H1 (cell line): Measurements from ENCODE around the gene SCN3B. TPM values are rescaled to one million over a fixed set of nuclear protein-coding genes. Genes with fewer than 3 reads are reported as not detected.

ENCODE experiments used
- CTCF ChIA-PET: fragments of 300-600 bp; sonication (Branson Sonifier 250); formaldehyde crosslinking; loops from one replicate; lab custom pipeline; 2021; ENCODE audit not compliant: partially characterized antibody; lab: Charles Lee
- POLR2A ChIA-PET: fragments of 300-600 bp; sonication (Branson Sonifier 250); formaldehyde crosslinking; loops from one replicate; lab custom pipeline; 2021; ENCODE audit warnings: inconsistent platforms; ENCODE audit not compliant: partially characterized antibody; lab: Charles Lee
- DNase-seq, 2 experiments: peaks; one replicate each; pipeline versions ENCODE4 v3.0.0 to v3.0.0-alpha.2; 2010 to 2022; ENCODE audit warnings: low spot score in 2 of 2, low read depth in 1 of 2, mixed read lengths in 1 of 2
- FAIRE-seq: peaks from 2 replicates; lab custom pipeline; 2011; peaks lifted over from hg19 to GRCh38; lab: Jason Lieb, UNC
- H2AFZ ChIP-seq: 2 replicates; pipeline ENCODE4 v1.8.1; 2012; ENCODE audit warnings: low read length, inconsistent platforms
- H2AK5ac ChIP-seq: 2 replicates; pipeline ENCODE4 v1.6.1; 2013; ENCODE audit warnings: low read depth, low read length
- H2BK120ac ChIP-seq: replicated peaks from 2 replicates; pipeline ENCODE3; 2013; ENCODE audit warnings: low read depth, low read length, inconsistent platforms
- H2BK12ac ChIP-seq: 2 replicates; pipeline ENCODE4 v1.6.1; 2013; ENCODE audit warnings: low read depth, low read length
- H2BK15ac ChIP-seq: 2 replicates; pipeline ENCODE4 v1.6.1; 2013; ENCODE audit warnings: low read length
- H2BK20ac ChIP-seq: 2 replicates; pipeline ENCODE4 v1.6.1; 2013; ENCODE audit warnings: low read length
- H2BK5ac ChIP-seq: 2 replicates; pipeline ENCODE4 v1.6.1; 2013; ENCODE audit warnings: low read depth, low read length
- H3K14ac ChIP-seq: 2 replicates; pipeline ENCODE4 v1.6.1; 2013; ENCODE audit warnings: inconsistent platforms; ENCODE audit not compliant: insufficient read length
- H3K18ac ChIP-seq: 2 replicates; pipeline ENCODE4 v1.6.1; 2013; ENCODE audit warnings: low read length; ENCODE audit errors: extremely low read depth
- H3K23ac ChIP-seq: 2 replicates; pipeline ENCODE4 v1.6.1; 2013; ENCODE audit warnings: inconsistent platforms; ENCODE audit not compliant: insufficient read length
- H3K23me2 ChIP-seq: 2 replicates; pipeline ENCODE4 v1.6.1; 2013; ENCODE audit warnings: low read depth, low read length
- H3K27ac ChIP-seq: 2 replicates; pipeline ENCODE4 v1.6.1; 2011; ENCODE audit warnings: low read depth, low read length, inconsistent platforms
- H3K27me3 ChIP-seq, 4 experiments: replicated peaks in 1 of 4; 1 replicate in 1 of 4; 2 replicates in 3 of 4; pipeline versions ENCODE4 v1.6.1 to v1.8.1; 2011 to 2013; ENCODE audit warnings: low read length in 3 of 4, mild to moderate bottlenecking in 3 of 4, inconsistent platforms in 2 of 4, mixed read lengths in 2 of 4, moderate library complexity in 1 of 4; ENCODE audit not compliant: control insufficient read depth in 3 of 4, insufficient read depth in 3 of 4; ENCODE audit errors: extremely low read depth in 1 of 4
- H3K36me3 ChIP-seq, 4 experiments: 2 replicates each; pipeline versions ENCODE4 v1.6.1 to v1.8.1; 2011 to 2013; ENCODE audit warnings: mild to moderate bottlenecking in 4 of 4, low read length in 3 of 4, moderate library complexity in 2 of 4, control low read depth in 1 of 4, inconsistent platforms in 1 of 4; ENCODE audit not compliant: insufficient read depth in 4 of 4, control insufficient read depth in 2 of 4
- H3K4ac ChIP-seq: replicated peaks from 2 replicates; pipeline ENCODE3; 2013; ENCODE audit warnings: low read length, low read depth, mixed read lengths, inconsistent platforms; ENCODE audit not compliant: insufficient read length
- H3K4me1 ChIP-seq, 4 experiments: replicated peaks in 1 of 4; 1 replicate in 1 of 4; 2 replicates in 3 of 4; pipeline versions ENCODE4 v1.6.1 to v1.8.1; 2011 to 2013; ENCODE audit warnings: low read length in 3 of 4, inconsistent platforms in 2 of 4, mixed read lengths in 1 of 4; ENCODE audit not compliant: insufficient read depth in 4 of 4, control insufficient read depth in 3 of 4
- H3K4me2 ChIP-seq, 2 experiments: 2 replicates each; pipeline versions ENCODE4 v1.6.1 to v1.8.1; 2011 to 2013; ENCODE audit warnings: low read depth in 2 of 2, low read length in 2 of 2, control low read depth in 1 of 2, inconsistent platforms in 1 of 2, mild to moderate bottlenecking in 1 of 2; ENCODE audit not compliant: insufficient read depth in 1 of 2
- H3K4me3 ChIP-seq, 4 experiments: fragments of 200-600, 300-600 bp in 1 of 4; sonication (generic), shearing (Covaris generic), sonication (Bioruptor Twin) in 1 of 4; 2 replicates each; pipeline versions ENCODE4 v1.5.1 to v1.8.1; 2011 to 2016; ENCODE audit warnings: low read length in 4 of 4, low read depth in 3 of 4, control low read depth in 2 of 4, inconsistent platforms in 2 of 4, mild to moderate bottlenecking in 2 of 4, mixed read lengths in 1 of 4, moderate library complexity in 1 of 4; ENCODE audit not compliant: insufficient read depth in 2 of 4; ENCODE audit errors: extremely low read depth in 1 of 4
- H3K56ac ChIP-seq: replicated peaks from 2 replicates; pipeline ENCODE3; 2013; ENCODE audit warnings: low read depth, mild to moderate bottlenecking, mixed read lengths, low read length, inconsistent platforms; ENCODE audit not compliant: insufficient read length
- H3K79me1 ChIP-seq: 2 replicates; pipeline ENCODE4 v1.6.1; 2013; ENCODE audit warnings: low read depth, low read length, control low read depth
- H3K79me2 ChIP-seq, 2 experiments: 2 replicates each; pipeline versions ENCODE4 v1.6.1 to v1.8.1; 2012 to 2013; ENCODE audit warnings: low read length in 2 of 2, mild to moderate bottlenecking in 2 of 2, inconsistent platforms in 1 of 2; ENCODE audit not compliant: insufficient read depth in 2 of 2, control insufficient read depth in 1 of 2
- H3K9ac ChIP-seq, 4 experiments: replicated peaks in 1 of 4; 1 replicate in 1 of 4; 2 replicates in 3 of 4; pipeline versions ENCODE4 v1.6.1 to v1.8.1; 2011 to 2013; ENCODE audit warnings: low read depth in 3 of 4, low read length in 3 of 4, control low read depth in 2 of 4, mild to moderate bottlenecking in 2 of 4, moderate library complexity in 2 of 4, inconsistent platforms in 1 of 4; ENCODE audit errors: extremely low read depth in 1 of 4
- H3K9me3 ChIP-seq, 2 experiments: 2 replicates each; pipeline versions ENCODE4 v1.6.1 to v1.8.1; 2012 to 2013; ENCODE audit warnings: mild to moderate bottlenecking in 2 of 2, moderate library complexity in 2 of 2, control low read depth in 1 of 2, inconsistent platforms in 1 of 2, low read depth in 1 of 2, low read length in 1 of 2, mixed read lengths in 1 of 2; ENCODE audit not compliant: insufficient read depth in 2 of 2
- H4K20me1 ChIP-seq, 2 experiments: replicated peaks in 1 of 2; 2 replicates each; pipeline versions ENCODE3 to v1.8.1; 2011 to 2013; ENCODE audit warnings: inconsistent platforms in 2 of 2, low read length in 2 of 2, mild to moderate bottlenecking in 1 of 2; ENCODE audit not compliant: insufficient read depth in 2 of 2, control insufficient read depth in 1 of 2
- H4K5ac ChIP-seq: 2 replicates; pipeline ENCODE4 v1.6.1; 2013; ENCODE audit warnings: low read length, low read depth, mixed read lengths, inconsistent platforms; ENCODE audit not compliant: insufficient read length
- H4K8ac ChIP-seq: 2 replicates; pipeline ENCODE4 v1.8.0; 2013; ENCODE audit warnings: mild to moderate bottlenecking, moderate library complexity, low read length, inconsistent platforms; ENCODE audit not compliant: insufficient read depth; ENCODE audit errors: extremely low read depth
- H4K91ac ChIP-seq: replicated peaks from 2 replicates; pipeline ENCODE3; 2013; ENCODE audit warnings: low read length, mixed read lengths, inconsistent platforms; ENCODE audit not compliant: insufficient read length
- CEBPB ChIP-seq: IDR thresholded peaks from 2 replicates; pipeline ENCODE4 v1.6.1; 2012; ENCODE audit warnings: low read depth, low read length
- SIN3A ChIP-seq, 2 experiments: IDR thresholded peaks in 1 of 2; conservative IDR thresholded peaks in 1 of 2; 2 replicates each; pipeline ENCODE4 v1.6.1; 2011 to 2012; ENCODE audit warnings: low read length in 2 of 2, improper control_type of control experiment in 1 of 2, low read depth in 1 of 2, mild to moderate bottlenecking in 1 of 2
- WGBS, 2 experiments: shearing (Covaris generic) in 1 of 2; methylation state at CpG; one replicate each; pipeline versions ENCODE4 v1.1.6 to v1.1.7; 2013 to 2015; ENCODE audit warnings: low lambda C conversion rate in 2 of 2, mixed read lengths in 2 of 2, inconsistent platforms in 1 of 2, low coverage in 1 of 2, missing lambda C conversion rate in 1 of 2; ENCODE audit not compliant: insufficient replicate concordance in 2 of 2, insufficient coverage in 1 of 2, insufficient read length in 1 of 2; ENCODE audit errors: extremely low coverage in 1 of 2, missing lambda C conversion rate in 1 of 2; 5-methylcytosine and 5-hydroxymethylcytosine counted together
- polyA plus RNA-seq, 7 experiments: library from polyadenylated mRNA; depleted of rRNA in 3 of 7; stranded (reverse) in 5 of 7; unstranded in 2 of 7; fragments of >200 nt in 5 of 7; fragments of 200-250 nt in 2 of 7; gene quantifications; 1 replicate in 5 of 7; 2 replicates in 1 of 7; 4 replicates in 1 of 7; pipeline versions ENCODE4 v1.2.1 to v1.2.3, GENCODE V29; 2011 to 2013; ENCODE audit warnings: missing spikeins in 2 of 7, mixed read lengths in 2 of 7
- total RNA-seq: library from RNA; stranded (reverse); fragmentation: NEBNext Ultra II Directional; extraction: Animal tissue kit (Norgen Biotek cat#: 25700); gene quantifications from 2 replicates; pipeline ENCODE4 v1.2.1, GENCODE V29; 2021

SCN3B gene
- total and polyA plus RNA-seq, 2 of the 8 experiments (the other 6 are each of a cell fraction or from before 2014, with no cell fraction given) = 0.67 to 1.1 TPM

DNA sequence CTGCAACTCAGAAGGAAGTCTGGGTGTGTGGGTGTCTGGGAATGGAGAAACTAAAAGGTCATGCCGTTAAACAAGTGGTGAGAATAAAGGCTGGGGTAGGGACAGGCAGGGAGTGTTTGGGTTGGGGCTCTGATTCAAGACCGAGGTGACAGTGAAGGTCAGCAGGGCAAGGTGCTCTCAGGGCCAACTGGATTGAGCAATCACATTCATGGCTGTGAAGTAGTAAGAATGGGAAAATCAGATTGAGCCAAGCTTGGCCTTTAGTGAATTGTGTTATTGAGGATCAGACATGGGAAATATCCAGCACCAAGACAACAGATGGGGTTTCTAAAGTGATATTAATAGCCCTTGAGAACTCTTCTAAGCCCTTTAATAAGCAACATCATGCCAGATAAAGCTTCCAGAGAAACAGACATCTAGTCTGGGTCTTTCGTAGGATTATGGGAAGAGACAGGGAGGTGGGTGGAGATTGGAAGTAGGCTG lies 24.3 kb downstream of the SCN3B start:
- peaks cover 0 to 3% (median 0%) of the 10 kb centered on the region in 4 experiments; a peak in 2 of 7 replicates for H3K4me1 ChIP-seq
- H4K8ac ChIP-seq = no peak overlapping the region
- no peak for DNase-seq
- POLR2A ChIA-PET = interaction anchor here (1.3 kb wide), 1 partner anchor 79 kb away, joined by 4 read pairs; no protein-coding TSS in a partner anchor
- no peaks in the 10 kb centered on the region for H3K23me2 ChIP-seq
- H3K9ac ChIP-seq = no peak overlapping the region
- no peak overlapping the region for H2AK5ac ChIP-seq
- no peaks in the 10 kb centered on the region for H3K79me1 ChIP-seq
- H2BK15ac ChIP-seq = no peak overlapping the region
- no peak overlapping the region for H3K56ac ChIP-seq
- no peak for TF ChIP-seq SIN3A (conservative IDR thresholded peaks at IDR 0.05 in 1 of 2, IDR thresholded peaks at IDR 0.05 in 1 of 2; ENCODE audit: low read depth in 1 of 2, low read length in 2 of 2)
- peak; percentile 57; the same call in 1 of the 2 replicates for TF ChIP-seq CEBPB
- TF ChIP-seq, all 59 proteins: peak for 1
- Histone ChIP-seq H2BK12ac (no peak overlapping the region), H3K36me3 (0 out of 8 replicates have a peak, but pooled peaks cover 0 to 2% (median 0%) of the 10 kb centered on the region in 4 experiments), H4K5ac (no peak overlapping the region), H4K20me1 (no peaks in the 10 kb centered on the region), H3K4ac (no peak overlapping the region), H2AFZ (no peak overlapping the region), H3K4me2 (no peak overlapping the region), H3K14ac (no peak overlapping the region), H2BK20ac (no peak overlapping the region), H2BK120ac (no peak overlapping the region), H3K27ac (no peak overlapping the region), H2BK5ac (no peak overlapping the region), H3K18ac (no peak overlapping the region), H3K4me3 (no peak overlapping the region), H3K9me3 (no peaks in the 10 kb centered on the region), H3K27me3 (no peaks in the 10 kb centered on the region), H3K23ac (no peak overlapping the region), H3K79me2 (no peaks in the 10 kb centered on the region), H4K91ac (no peak overlapping the region)
- CTCF ChIA-PET = interaction anchor here (1.1 to 3.7 kb wide), 7 partner anchors 11 to 133 kb away, joined by 3 to 19 read pairs (median 6); no protein-coding TSS in a partner anchor
- FAIRE-seq = no peak
- 94% methylated on average over 3 of the region's 3 CpGs; no CpG with 5 or more reads in 1 of the 2 experiments for WGBS, 2 experiments
